HCT116 (cell line): ENCODE measurements around the gene ELAC1. TPM values are rescaled to one million over a fixed set of nuclear protein-coding genes. Genes with fewer than 3 reads are reported as not detected.

Source experiments
- ATAC-seq: fragments of 200-7000 bp; cut with Tn5 transposase; 2 replicates; pipeline ENCODE4 v1.9.1; 2020; ENCODE audit warnings: mild to moderate bottlenecking, moderate library complexity
- BruUV-seq: library from RNA; stranded (reverse); fragments of 400-500 nt; replicated peaks from 2 replicates; lab custom pipeline; 2021; lab: Mats Ljungman, UMichigan
- CTCF ChIA-PET: fragments of 300-600 bp; sonication (Branson Sonifier 250); formaldehyde crosslinking; loops from one replicate; lab custom pipeline; 2021; ENCODE audit warnings: antibody characterized with exemption; lab: Charles Lee
- POLR2A ChIA-PET: fragments of 300-600, 350-600 bp; sonication (Branson Sonifier 250); formaldehyde crosslinking; loops from one replicate; lab custom pipeline; 2021; ENCODE audit warnings: antibody characterized with exemption; lab: Charles Lee
- RAD21 ChIA-PET, 2 experiments: fragments of 300-600 bp; sonication (Branson Sonifier 250); formaldehyde crosslinking; loops; one replicate each; lab custom pipeline; 2023; ENCODE audit warnings: low total read pairs in 2 of 2; ENCODE audit not compliant: uncharacterized antibody in 2 of 2, unreplicated experiment in 2 of 2, low non-redundant PET in 1 of 2; lab: Charles Lee
- DNase-seq: peaks from one replicate; pipeline ENCODE4 v3.0.0-alpha.2; 2010; ENCODE audit warnings: low read depth, low spot score
- H2AFZ ChIP-seq: fragments of 200-600 bp; shearing (Covaris generic), sonication (generic); 2 replicates; pipeline ENCODE4 v1.6.1; 2017; ENCODE audit warnings: low read depth, mixed run types, mixed read lengths, antibody characterized with exemption, low read length; ENCODE audit not compliant: poor library complexity, severe bottlenecking
- H3K27ac ChIP-seq: 2 replicates; pipeline ENCODE4 v1.5.1; 2012; ENCODE audit warnings: low read depth, low read length
- H3K27me3 ChIP-seq: fragments of 200-600 bp; sonication (generic); 2 replicates; pipeline ENCODE4 v1.6.1; 2016; ENCODE audit warnings: mixed run types, low read length, mixed read lengths; ENCODE audit not compliant: insufficient read depth
- H3K36me3 ChIP-seq, 2 experiments: fragments of 200-500 bp in 1 of 2; fragments of 200-600 bp in 1 of 2; sonication (Bioruptor generic) in 1 of 2; sonication (generic) in 1 of 2; 2 replicates each; pipeline versions ENCODE4 v1.5.1 to v1.6.1; 2014 to 2016; ENCODE audit warnings: low read length in 2 of 2, inconsistent platforms in 1 of 2, mixed read lengths in 1 of 2, mixed run types in 1 of 2; ENCODE audit not compliant: insufficient read depth in 2 of 2, control insufficient read depth in 1 of 2
- H3K4me1 ChIP-seq, 2 experiments: fragments of 200-600 bp in 1 of 2; sonication (generic) in 1 of 2; 2 replicates each; pipeline versions ENCODE4 v1.5.1 to v1.6.1; 2012 to 2017; ENCODE audit warnings: low read length in 2 of 2, inconsistent platforms in 1 of 2, mild to moderate bottlenecking in 1 of 2, mixed read lengths in 1 of 2, mixed run types in 1 of 2, moderate library complexity in 1 of 2; ENCODE audit not compliant: insufficient read depth in 2 of 2, control insufficient read depth in 1 of 2
- H3K4me2 ChIP-seq: fragments of 200-600 bp; sonication (generic); 2 replicates; pipeline ENCODE4 v1.6.1; 2017; ENCODE audit warnings: mixed run types, low read length, mixed read lengths
- H3K4me3 ChIP-seq, 2 experiments: fragments of 200-600 bp in 1 of 2; sonication (generic) in 1 of 2; replicated peaks in 1 of 2; 2 replicates each; pipeline ENCODE4 v1.5.1; 2011 to 2016; ENCODE audit warnings: low read length in 2 of 2, control low read depth in 1 of 2, low read depth in 1 of 2, mild to moderate bottlenecking in 1 of 2, mixed read lengths in 1 of 2, mixed run types in 1 of 2
- H3K79me2 ChIP-seq: fragments of 200-600 bp; sonication (generic); 2 replicates; pipeline ENCODE4 v1.6.1; 2017; ENCODE audit warnings: mild to moderate bottlenecking, mixed run types, low read length, moderate library complexity, mixed read lengths; ENCODE audit not compliant: insufficient read depth
- H3K9ac ChIP-seq: fragments of 200-600 bp; sonication (generic); 2 replicates; pipeline ENCODE4 v1.6.1; 2016; ENCODE audit warnings: low read length, mixed read lengths
- H3K9me2 ChIP-seq: fragments of 200-600 bp; sonication (generic), shearing (Covaris generic); 2 replicates; pipeline ENCODE4 v1.6.1; 2017; ENCODE audit warnings: mixed run types, mild to moderate bottlenecking, moderate library complexity; ENCODE audit not compliant: insufficient read depth
- H3K9me3 ChIP-seq, 2 experiments: fragments of 200-500 bp in 1 of 2; fragments of 200-600 bp in 1 of 2; sonication (Bioruptor generic) in 1 of 2; sonication (generic) in 1 of 2; 2 replicates each; pipeline ENCODE4 v1.6.1; 2014 to 2017; ENCODE audit warnings: low read length in 2 of 2, mixed read lengths in 2 of 2, inconsistent platforms in 1 of 2, low read depth in 1 of 2, mild to moderate bottlenecking in 1 of 2, mixed run types in 1 of 2, moderate library complexity in 1 of 2; ENCODE audit not compliant: control insufficient read depth in 1 of 2, insufficient read depth in 1 of 2
- H4K20me1 ChIP-seq: fragments of 200-600 bp; sonication (generic), shearing (Covaris generic); 2 replicates; pipeline ENCODE4 v1.6.1; 2017; ENCODE audit warnings: mixed run types, mild to moderate bottlenecking, moderate library complexity; ENCODE audit not compliant: insufficient read depth
- ATF3 ChIP-seq: IDR thresholded peaks from 2 replicates; pipeline ENCODE4 v1.6.1; 2012
- EGR1 ChIP-seq: IDR thresholded peaks from 2 replicates; pipeline ENCODE4 v1.6.1; 2012; ENCODE audit warnings: low read depth
- ELF1 ChIP-seq: IDR thresholded peaks from 2 replicates; pipeline ENCODE4 v1.6.1; 2012; ENCODE audit warnings: low read depth, borderline replicate concordance
- JUND ChIP-seq: IDR thresholded peaks from 2 replicates; pipeline ENCODE4 v1.6.1; 2012
- SIN3A ChIP-seq: IDR thresholded peaks from 2 replicates; pipeline ENCODE4 v1.6.1; 2012; ENCODE audit warnings: low read depth
- TCF7L2 ChIP-seq: IDR thresholded peaks from 2 replicates; pipeline ENCODE4 v1.7.0; 2011; ENCODE audit warnings: borderline replicate concordance, inconsistent platforms; ENCODE audit not compliant: insufficient read depth, insufficient read length; ENCODE audit errors: extremely low read depth
- YY1 ChIP-seq: IDR thresholded peaks from 2 replicates; pipeline ENCODE4 v1.6.1; 2011; ENCODE audit warnings: low read length, low read depth, moderate library complexity, mild to moderate bottlenecking; ENCODE audit not compliant: insufficient replicate concordance; ENCODE audit errors: extremely low read depth
- ZBTB33 ChIP-seq: IDR thresholded peaks from 2 replicates; pipeline ENCODE4 v1.6.1; 2011; ENCODE audit warnings: mild to moderate bottlenecking, low read length, moderate library complexity; ENCODE audit not compliant: insufficient replicate concordance; ENCODE audit errors: extremely low read depth
- ZFX ChIP-seq: fragments of 450-650 bp; IDR thresholded peaks from 2 replicates; pipeline ENCODE4 v1.6.1; 2017
- ZNF274 ChIP-seq: fragments of 200-500 bp; sonication (Bioruptor generic); IDR thresholded peaks from 2 replicates; pipeline ENCODE4 v1.6.1; 2014; ENCODE audit warnings: mild to moderate bottlenecking, low read depth, low read length, inconsistent platforms
- intact Hi-C: fragments of 100-400 bp; cut with micrococcal nuclease; formaldehyde crosslinking; loops from 2 replicates; pipeline ENCODE4 v1.10.0; 2022
- total RNA-seq: library from RNA; stranded (reverse); gene quantifications from one replicate; pipeline ENCODE4 v1.2.1, GENCODE V29; 2021; ENCODE audit not compliant: unreplicated experiment

The ELAC1 gene
- total RNA-seq, 1 experiment from 2014 or later, result 8.6 TPM

GRCh38 chr18:51006061-51006818, 38.4 kb downstream of the ELAC1 start:
- intact Hi-C loops, result no loop called here
- ATAC-seq (no peak), DNase-seq (no peak)
- H3K4me2 ChIP-seq, result no peak overlapping the region
- RAD21 ChIA-PET, result interaction anchor here in 1 of 2 experiments (0.6 kb wide), 1 partner anchor 40 kb away, joined by 4 read pairs; no protein-coding TSS in a partner anchor
- no peak overlapping the region for H3K4me3 ChIP-seq
- TF ChIP-seq SIN3A, result no peak
- no peak for TF ChIP-seq ELF1
- no peak for TF ChIP-seq YY1
- no peak for TF ChIP-seq ZNF274
- no peaks in the 10 kb centered on the region for H3K36me3 ChIP-seq
- POLR2A ChIA-PET, result no interaction called here
- no peaks in the 10 kb centered on the region for H3K9me2 ChIP-seq
- H3K27me3 ChIP-seq, result no peaks in the 10 kb centered on the region
- H3K9me3 ChIP-seq, result no peaks in the 10 kb centered on the region
- H4K20me1 ChIP-seq, result no peaks in the 10 kb centered on the region
- CTCF ChIA-PET, result no interaction called here
- no peaks in the 10 kb centered on the region for H3K79me2 ChIP-seq
- no peaks in the 10 kb centered on the region for H3K4me1 ChIP-seq
- H3K9ac ChIP-seq, result no peak overlapping the region
- H3K27ac ChIP-seq, result no peak overlapping the region
- BruUV-seq, result no TSS peak
- no peak overlapping the region for H2AFZ ChIP-seq

- no peak for TF ChIP-seq ZNF274
- no peak for TF ChIP-seq ZBTB33
- no peak for TF ChIP-seq ZFX
- TF ChIP-seq ATF3, result no peak
- no peak for TF ChIP-seq JUND
- no peak for TF ChIP-seq EGR1
- no peak for TF ChIP-seq TCF7L2
- H3K4me1 ChIP-seq, result no peaks in the 10 kb centered on the region
- ChIA-PET CTCF (no interaction called here), POLR2A (no interaction called here), RAD21 (interaction anchor here (0.5 to 0.6 kb wide), 2 partner anchors 41 to 137 kb away, joined by 3 to 4 read pairs; no protein-coding TSS in a partner anchor)
- no TSS peak for BruUV-seq
- intact Hi-C loops, result no loop called here
- no peak overlapping the region for H3K9ac ChIP-seq
- H3K4me2 ChIP-seq, result no peak overlapping the region
- H3K79me2 ChIP-seq, result no peaks in the 10 kb centered on the region
- ATAC-seq, result no peak
- no peaks in the 10 kb centered on the region for H3K27me3 ChIP-seq
- no peaks in the 10 kb centered on the region for H4K20me1 ChIP-seq
- no peak overlapping the region for H3K27ac ChIP-seq
- no peaks in the 10 kb centered on the region for H3K36me3 ChIP-seq
- H3K9me2 ChIP-seq, result no peaks in the 10 kb centered on the region
- no peaks in the 10 kb centered on the region for H3K9me3 ChIP-seq
- no peak for DNase-seq
- no peak overlapping the region for H3K4me3 ChIP-seq
- H2AFZ ChIP-seq, result no peak overlapping the region
These were observed 39.3 kb downstream of the ELAC1 start for GRCh38 chr18:51006948-51007789.
